GM18505 (cell line): ENCODE data around the gene FARP1.

ENCODE experiments used
- ATAC-seq: cut with Tn5 transposase; IDR thresholded peaks from one replicate; pipeline ENCODE4 v1.9.1; 2021; ENCODE audit not compliant: unreplicated experiment
- POLR2A ChIP-seq: IDR thresholded peaks from 4 replicates; pipeline ENCODE4 v1.6.1; 2011; ENCODE audit warnings: borderline replicate concordance; ENCODE audit not compliant: insufficient read depth, insufficient read length; ENCODE audit errors: extremely low read depth

FARP1 gene

DNA sequence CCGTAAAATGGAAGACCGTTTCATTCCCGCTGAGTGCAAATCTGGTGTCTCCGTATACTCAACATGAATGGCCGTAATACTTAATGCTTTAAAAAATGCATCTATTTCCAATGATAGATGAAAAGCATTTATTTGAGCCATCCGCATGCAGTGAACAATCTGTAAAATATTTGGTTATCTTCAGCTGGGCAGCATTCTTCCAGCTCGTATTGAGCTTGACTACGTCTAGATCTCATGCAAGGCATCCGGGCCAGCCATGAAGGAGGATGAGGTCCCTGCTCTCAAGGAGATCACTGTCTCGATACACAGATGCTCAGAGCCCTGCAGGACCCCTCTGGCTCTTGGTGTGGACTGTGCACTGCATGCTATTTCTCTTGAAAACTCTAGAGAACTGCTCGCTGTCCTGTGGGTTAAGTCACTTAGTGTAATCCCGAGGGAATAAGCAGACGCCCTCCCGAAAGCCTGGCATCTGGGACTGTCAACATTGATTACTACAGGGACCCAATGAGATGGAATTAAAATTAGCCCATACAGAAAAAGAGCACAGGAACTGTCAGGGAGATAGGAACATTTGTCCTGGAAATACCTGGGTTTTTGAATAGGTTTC lies 146.5 kb downstream of the FARP1 start:
- TF ChIP-seq POLR2A, result no peak
- no peak for ATAC-seq

GRCh38 chr13:98290261-98290660 lies 147.4 kb downstream of the FARP1 start:
- TF ChIP-seq POLR2A, result no peak
- no peak for ATAC-seq

DNA sequence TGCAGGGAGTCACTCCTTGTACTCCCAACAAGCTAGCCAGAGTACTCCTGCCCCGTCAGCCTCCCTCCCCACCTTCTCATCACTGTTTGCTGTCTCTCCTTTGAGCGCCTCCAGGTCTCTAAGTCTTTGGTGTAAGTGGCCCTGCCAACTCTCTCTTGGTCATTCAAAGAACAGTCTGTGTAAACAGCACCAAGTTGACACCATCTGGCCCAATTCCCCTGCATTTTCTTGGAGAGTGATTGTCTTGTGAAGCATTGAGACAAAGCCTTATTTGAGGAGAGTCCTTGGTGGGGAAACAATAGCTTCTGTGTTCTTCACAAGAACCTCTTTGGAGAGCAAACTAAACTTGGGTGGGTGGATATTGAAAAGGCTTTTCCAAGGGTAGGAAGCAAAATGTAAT lies 148.8 kb downstream of the FARP1 start:
- TF ChIP-seq POLR2A, result no peak
- no peak for ATAC-seq

DNA sequence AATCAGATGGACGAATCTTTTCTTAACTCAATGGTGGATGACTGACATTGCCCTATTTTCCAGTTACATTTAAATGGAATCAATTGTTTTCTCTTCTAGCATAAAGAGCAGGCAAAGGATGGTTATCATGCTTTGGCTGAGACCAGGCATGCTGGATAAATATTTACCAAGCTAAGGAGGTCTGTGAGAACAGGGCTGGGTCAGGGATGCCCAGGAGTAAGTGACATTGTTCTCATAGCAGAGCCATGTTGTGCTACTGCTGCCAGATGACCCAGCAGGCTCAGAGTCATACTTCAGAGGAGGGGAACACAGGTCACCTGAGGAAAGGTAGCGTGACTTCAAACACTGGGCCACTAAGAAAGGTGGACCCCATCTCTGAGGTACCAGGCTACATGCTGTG lies 150.2 kb downstream of the FARP1 start:
- TF ChIP-seq POLR2A, result no peak
- no peak for ATAC-seq

- no peak for ATAC-seq
- TF ChIP-seq POLR2A, result no peak
Measured at GRCh38 chr13:98293570-98294142, 150.8 kb downstream of the FARP1 start.

GRCh38 chr13:98295371-98295770 lies 152.5 kb downstream of the FARP1 start:
- no peak for ATAC-seq
- no peak for TF ChIP-seq POLR2A

DNA sequence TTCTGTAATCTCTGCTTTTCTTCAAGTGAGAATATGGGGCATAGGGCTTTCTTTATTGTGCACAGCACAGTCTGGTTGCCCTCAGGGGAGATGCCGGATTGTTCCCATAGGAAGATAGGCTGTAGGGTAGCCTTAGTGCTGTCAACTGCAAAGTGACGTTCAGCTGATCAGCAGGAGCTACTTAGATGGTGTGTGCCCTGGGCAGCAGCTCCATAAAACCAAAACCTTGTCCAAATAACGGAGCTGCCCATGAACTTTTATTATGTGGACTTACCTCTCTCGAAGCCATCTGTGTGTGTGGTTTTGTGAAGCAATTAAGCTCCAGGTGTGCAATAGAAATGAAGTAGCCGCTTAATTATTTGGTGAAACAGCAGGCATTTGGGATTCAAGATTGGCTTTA lies 154.2 kb downstream of the FARP1 start:
- ATAC-seq, result no peak
- TF ChIP-seq POLR2A, result no peak

GRCh38 chr13:98297745-98298144 lies 154.9 kb downstream of the FARP1 start:
- TF ChIP-seq POLR2A, result no peak
- ATAC-seq, result no peak

DNA sequence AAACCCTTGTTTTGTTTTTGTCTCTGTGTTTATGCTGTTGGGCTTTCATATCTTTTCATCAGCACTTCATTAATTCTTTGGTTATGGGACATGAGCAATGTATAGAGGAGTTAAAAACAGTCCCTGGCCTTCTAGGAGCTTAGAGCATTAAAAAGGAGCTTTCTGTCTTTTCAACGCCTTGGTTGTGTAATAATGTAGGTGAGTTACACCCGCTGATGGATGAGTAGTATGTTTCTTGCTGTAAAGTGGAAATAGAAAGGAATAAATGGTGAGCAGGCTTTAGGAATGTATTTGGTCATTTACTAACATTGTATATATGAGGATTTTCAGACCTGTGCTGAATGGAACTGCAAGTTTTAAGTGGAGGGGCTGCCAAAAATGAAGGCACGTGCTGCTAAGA lies 155.7 kb downstream of the FARP1 start:
- ATAC-seq, result no peak
- TF ChIP-seq POLR2A, result no peak

DNA sequence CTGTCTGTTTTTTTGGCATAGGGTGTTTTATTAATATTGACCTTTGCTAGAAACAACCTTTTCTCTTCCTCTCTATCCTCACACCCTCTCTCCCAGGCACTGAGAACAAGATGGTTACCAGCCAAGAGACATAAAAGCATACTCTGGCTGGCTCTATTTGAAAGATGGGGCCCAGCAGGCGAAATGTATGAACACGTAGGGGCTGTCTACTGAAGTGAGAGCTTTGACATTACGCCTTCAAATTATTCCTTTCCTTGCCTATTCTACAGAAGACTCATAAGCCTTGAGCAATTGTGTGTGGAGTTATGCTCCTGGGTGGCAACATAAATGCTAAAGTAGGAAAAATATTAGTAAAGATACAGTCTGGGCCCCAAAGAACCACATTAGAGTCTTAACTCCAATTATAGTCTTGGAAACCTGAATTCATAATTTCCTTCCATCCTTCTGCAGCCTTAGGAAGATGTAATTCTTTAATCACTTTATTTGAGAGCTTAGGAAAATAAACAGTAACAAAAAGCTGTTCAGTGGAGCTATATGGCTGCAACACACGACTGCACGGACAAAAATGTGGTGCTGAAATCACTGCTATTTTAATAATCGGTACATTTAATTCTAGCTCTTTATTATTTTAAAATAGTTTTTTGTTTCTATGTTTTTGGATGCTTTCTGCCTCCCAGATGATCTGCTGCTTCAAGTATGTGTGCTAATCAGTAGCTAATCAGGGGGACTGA lies 156.5 kb downstream of the FARP1 start:
- ATAC-seq, result no peak

DNA sequence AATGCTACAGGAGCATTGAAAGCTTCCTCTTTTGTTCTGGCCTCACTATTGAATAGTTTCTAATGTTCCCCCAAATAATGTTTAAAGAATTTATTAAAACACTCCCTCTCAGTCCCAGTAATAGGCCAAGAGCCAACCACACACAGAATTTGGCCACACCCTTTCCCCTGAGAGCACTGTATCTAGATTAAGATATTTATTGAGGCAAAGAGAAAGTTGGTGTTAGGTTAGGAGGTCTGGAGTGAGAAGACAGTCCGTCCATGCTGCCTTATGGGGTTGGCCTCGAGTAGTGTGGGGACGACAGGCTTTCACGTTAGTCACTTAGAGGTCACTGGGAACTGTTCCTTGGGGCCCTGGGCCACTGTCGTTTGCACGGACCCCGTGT lies 157.1 kb downstream of the FARP1 start:
- no peak for TF ChIP-seq POLR2A
- no peak for ATAC-seq

More for the DNA sequence above, 156.5 kb downstream of the FARP1 start:
- TF ChIP-seq POLR2A, result no peak

DNA sequence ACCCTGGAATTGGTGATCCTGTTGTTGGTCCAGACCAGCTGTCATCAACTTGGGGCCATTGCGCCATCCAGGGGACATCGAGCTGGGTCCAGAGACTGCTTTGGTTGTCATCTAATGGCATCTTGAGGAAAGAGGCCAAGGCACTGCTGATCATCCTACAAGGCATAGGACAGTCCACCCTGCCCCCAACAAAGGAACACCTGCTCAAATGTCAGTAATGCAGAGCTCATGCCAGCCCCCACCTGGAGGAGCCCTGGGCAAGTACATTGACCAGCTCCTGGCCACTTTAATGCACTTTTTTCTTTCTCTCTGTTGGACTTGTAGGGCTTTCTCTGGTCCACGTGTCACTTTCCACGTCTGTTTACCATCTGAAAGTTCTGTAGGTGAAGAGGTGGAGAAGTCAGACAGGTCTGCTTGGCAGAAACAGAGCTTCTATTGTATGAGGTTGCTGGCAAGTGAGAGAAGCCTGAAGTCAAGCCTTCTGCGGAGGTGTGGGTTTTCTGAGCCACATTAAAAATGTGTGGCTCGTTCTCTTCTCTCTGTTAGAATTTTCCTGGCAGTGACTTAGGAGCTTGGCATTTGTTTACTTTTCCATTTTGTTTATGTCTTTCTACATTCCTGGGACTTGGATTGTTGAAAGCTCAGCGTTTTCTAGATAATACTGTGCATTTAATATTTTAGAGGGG lies 158.2 kb downstream of the FARP1 start:
- ATAC-seq, result no peak

DNA sequence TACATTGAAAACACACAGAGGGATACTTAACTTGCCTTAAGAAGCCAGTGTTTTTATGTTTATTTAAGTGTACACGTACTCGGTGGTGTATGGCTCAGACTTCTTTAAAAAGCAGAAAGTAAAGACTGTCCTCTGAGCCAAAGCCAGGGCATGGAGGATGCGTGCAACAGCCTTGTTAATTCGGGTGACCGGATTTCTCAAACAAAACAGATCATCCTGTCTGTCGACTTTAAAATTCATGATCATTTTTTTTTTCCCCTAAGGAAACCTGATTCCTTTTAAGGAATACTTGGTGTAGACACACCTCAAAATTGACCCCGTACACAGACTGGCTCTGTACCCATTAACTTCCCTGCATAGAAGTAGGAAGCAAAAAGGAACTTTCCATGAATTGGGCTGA lies 158.8 kb downstream of the FARP1 start:
- no peak for ATAC-seq

More for the DNA sequence above, 158.2 kb downstream of the FARP1 start:
- no peak for TF ChIP-seq POLR2A

More for the DNA sequence above, 158.8 kb downstream of the FARP1 start:
- no peak for TF ChIP-seq POLR2A
